T-helper 1 cell treated with Interleukin-12 subunit alpha and Interleukin-12 subunit beta and Interleukin-4 antibody, amounts not matched to agents 30 ng/mL and 1 ng/mL, for 36 hours (primary cell): ENCODE results near the gene GSTM2. TPM values are rescaled to one million over a fixed set of nuclear protein-coding genes. Genes with fewer than 3 reads are reported as not detected.
"Not testable (repeated sequence)": the region's sequence is repeated elsewhere in the genome, so short reads cannot be mapped to it uniquely, and the experiment has no call there.

Experiments
- intact Hi-C: fragments of 100-400 bp; cut with micrococcal nuclease; formaldehyde crosslinking; loops from one replicate; pipeline ENCODE4 v1.15.1; 2024
- total RNA-seq: library from RNA; stranded (reverse); gene quantifications from 2 replicates; pipeline ENCODE4 v1.2.3, GENCODE V29; 2022

The GSTM2 gene
- total RNA-seq, 1 donor from 2014 or later: 52.0 TPM

GRCh38 chr1:109669949-109670302 is 2.1 kb downstream of the GSTM2 start:
- intact Hi-C loops: not testable (repeated sequence)

DNA sequence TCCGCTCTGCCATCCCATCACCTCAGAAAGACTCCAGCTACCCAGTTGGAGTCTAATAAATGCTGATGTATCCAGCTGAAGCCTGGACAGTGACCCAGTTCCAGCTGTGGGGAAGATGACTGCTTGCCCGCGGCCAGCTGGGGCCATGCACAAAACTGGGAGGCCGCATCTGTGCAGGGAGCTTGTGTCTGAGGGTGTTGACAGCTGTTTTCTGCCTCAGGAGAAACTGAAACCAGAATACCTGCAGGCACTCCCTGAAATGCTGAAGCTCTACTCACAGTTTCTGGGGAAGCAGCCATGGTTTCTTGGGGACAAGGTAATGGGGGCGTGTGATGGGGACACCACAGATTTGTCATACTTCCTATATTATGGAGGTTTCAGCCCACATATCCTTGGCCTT is 3.2 kb downstream of the GSTM2 start:
- intact Hi-C loops: no loop called here

GRCh38 chr1:109673861-109674260 is 6.0 kb downstream of the GSTM2 start:
- intact Hi-C loops: not testable (repeated sequence)

DNA sequence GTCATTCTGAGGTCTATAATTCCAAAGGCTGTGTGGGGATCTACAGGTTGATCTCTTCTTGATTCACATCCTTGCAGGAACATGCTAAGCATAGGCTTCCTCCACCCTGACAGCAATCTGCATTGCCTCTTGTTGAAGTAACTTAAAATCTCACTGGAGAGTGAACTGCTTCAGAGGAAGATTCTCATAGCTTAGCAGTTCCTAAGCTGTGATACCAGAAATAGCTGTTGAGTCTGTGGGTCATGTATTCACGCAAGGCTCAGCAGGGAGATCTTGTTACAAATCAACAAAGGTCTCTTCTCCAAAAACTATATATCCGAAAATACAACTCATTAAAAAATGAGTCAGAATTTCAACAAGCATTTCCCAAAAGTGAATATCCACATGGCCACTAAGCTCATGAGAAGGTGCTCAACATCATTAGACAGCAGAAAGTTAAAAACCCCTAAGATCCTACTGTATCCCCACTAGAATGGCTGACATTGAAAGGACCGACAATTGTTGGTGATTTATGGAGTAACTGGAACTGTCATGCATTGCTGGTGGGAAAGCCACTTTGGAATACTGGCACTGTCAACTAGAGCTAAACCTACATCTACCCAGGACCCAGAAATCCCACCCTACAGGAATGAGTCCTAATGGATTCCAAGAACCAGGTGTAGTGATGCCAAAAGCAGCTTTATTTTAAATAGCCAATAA is 9.0 kb downstream of the GSTM2 start:
- intact Hi-C loops: not testable (repeated sequence)

DNA sequence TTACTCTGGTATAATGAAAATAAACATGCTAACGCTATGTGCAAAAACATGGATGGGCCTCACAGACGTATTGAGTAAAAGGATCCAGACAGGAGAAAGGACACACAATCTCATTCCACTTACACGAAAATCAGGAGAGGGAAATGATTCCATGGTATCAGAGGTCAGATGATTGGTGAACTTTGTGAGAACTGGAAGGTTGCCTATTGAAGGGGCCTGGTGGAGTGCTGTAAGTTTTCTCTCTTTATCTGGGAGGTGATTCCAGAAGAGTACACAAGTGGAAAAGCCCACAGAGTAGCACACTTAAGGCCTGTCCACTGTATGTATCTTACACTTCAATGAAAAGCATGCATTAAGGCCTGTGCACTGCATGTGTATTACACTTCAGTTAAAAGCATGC is 9.6 kb downstream of the GSTM2 start:
- intact Hi-C loops: no loop called here

GRCh38 chr1:109678637-109679036 is 10.8 kb downstream of the GSTM2 start:
- intact Hi-C loops: not testable (repeated sequence)

- intact Hi-C loops: loop anchor here (5.0 kb wide), 1 partner anchor 348 kb away; the partner anchor contains the start of gene STRIP1
Observed at GRCh38 chr1:109684777-109685176, 16.9 kb downstream of the GSTM2 start.

DNA sequence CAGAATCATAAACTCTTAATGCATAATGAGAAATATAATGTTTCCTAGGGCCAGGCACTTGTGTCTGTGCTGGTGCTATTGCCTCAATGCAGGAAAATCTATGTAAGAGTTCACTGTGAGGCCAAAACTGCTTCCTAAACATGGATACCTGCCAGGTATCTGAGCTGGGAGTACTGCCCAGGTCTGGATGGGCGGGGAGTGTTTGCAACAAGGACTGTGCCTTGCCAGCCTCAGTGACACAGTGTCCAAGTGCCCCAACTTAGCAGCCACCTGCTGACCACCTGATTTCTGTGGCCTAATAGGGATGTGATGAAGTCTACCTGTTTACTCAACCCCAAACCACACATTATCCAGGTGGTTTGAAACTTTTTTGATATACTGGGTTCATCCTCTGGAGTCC is 17.5 kb downstream of the GSTM2 start:
- intact Hi-C loops: loop anchor here (5.0 kb wide), 1 partner anchor 347 kb away; the partner anchor contains the start of gene STRIP1

DNA sequence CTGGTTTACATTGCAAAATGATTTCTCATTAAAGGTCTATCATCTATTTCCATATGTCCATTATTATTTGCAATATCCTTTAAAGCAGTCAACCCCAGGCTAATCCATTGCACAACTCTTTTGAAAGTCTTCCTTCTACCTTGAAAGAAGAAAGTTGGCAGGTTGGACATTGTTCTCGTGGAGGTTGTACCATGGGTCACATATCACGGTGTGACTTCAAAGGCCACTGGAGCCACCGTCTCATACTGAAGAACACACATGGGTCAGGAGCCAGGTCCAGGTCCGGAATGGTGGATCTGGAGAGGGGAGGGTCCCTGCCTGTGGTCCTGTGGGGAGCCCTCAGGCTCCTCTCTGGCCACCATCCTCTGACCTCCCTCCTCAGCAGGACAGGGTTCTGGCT is 18.0 kb downstream of the GSTM2 start:
- intact Hi-C loops: loop anchor here (2.0 to 5.0 kb wide), 7 partner anchors 19 to 346 kb away; partner anchors contain the start of genes GSTM3 and STRIP1

- intact Hi-C loops: loop anchor here (2.0 to 5.0 kb wide), 7 partner anchors 20 to 345 kb away; partner anchors contain the start of genes GSTM3 and STRIP1
Observed at GRCh38 chr1:109687109-109687508, 19.3 kb downstream of the GSTM2 start.

- intact Hi-C loops: loop anchor here (2.0 to 5.0 kb wide), 7 partner anchors 21 to 344 kb away; partner anchors contain the start of genes GSTM3 and STRIP1
Observed at GRCh38 chr1:109687641-109688499, 20.0 kb downstream of the GSTM2 start, which contains the start of gene GSTM1. Gene GSTM1 (plus strand): TSS chr1:109687817. CDS start chr1:109687874, 57 bp downstream.

GRCh38 chr1:109689844-109690405 is 22.1 kb downstream of the GSTM2 start:
- intact Hi-C loops: loop anchor here (5.0 kb wide), 1 partner anchor 342 kb away; the partner anchor contains the start of gene STRIP1

- intact Hi-C loops: no loop called here
Observed at GRCh38 chr1:109691759-109692158, 23.9 kb downstream of the GSTM2 start.

DNA sequence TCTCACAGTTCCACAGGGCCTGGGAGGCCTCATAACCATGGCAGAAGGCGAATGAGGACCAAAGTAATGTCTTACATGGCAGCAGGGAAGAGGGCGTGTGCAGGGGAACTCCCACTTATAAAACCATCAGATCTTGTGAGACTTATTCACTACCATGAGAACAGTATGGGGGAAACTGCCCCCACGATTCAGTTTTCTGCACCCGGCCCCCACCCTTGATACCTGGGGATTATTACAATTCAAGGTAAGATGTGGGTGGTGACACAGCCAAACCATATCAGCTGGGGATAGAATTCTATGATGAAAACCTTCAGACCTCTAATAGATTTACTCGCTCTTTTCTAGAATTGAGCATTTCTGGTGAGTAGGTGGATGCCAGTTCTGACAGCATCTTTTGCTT is 26.5 kb downstream of the GSTM2 start:
- intact Hi-C loops: not testable (repeated sequence)

- intact Hi-C loops: not testable (repeated sequence)
Observed at GRCh38 chr1:109695138-109695537, 27.3 kb downstream of the GSTM2 start.

DNA sequence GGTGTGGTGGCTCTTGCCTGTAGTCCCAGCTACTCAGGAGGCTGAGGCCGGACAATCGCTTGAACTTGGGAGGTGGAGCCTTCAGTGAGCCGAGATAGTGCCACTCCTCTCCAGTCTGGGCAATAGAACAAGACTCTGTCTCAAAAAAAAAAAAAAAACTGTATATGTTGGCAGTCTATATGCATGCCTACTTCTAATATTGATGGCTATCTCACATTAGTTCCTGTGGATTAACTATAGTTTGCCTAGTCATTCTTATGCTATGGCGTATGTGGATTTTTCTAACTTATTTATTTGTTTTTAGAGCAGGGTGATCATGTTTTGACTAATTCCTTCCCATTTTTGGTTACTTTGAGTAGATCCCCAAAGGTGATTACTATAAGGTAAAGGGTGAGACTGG is 29.2 kb downstream of the GSTM2 start:
- intact Hi-C loops: no loop called here

- intact Hi-C loops: not testable (repeated sequence)
Observed at GRCh38 chr1:109697861-109698260, 30.0 kb downstream of the GSTM2 start.

DNA sequence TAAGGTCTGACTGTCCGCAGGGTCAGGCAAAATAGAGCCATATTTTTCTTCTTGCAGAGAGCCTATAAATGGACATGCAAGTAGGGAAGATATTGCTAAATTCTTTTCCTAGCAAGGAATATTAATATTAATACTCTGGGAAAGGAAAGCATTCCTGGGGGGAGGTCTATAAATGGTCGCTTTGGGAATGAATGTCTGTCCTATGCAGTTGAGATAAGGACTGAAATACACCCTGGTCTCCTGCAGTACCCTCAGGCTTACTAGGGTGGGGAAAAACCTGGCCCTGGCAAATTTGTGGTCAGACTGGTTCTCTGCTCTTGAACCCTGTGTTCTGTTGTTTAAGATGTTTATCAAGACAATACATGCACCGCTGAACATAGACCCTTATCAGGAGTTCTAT is 35.1 kb downstream of the GSTM2 start:
- intact Hi-C loops: not testable (repeated sequence)

DNA sequence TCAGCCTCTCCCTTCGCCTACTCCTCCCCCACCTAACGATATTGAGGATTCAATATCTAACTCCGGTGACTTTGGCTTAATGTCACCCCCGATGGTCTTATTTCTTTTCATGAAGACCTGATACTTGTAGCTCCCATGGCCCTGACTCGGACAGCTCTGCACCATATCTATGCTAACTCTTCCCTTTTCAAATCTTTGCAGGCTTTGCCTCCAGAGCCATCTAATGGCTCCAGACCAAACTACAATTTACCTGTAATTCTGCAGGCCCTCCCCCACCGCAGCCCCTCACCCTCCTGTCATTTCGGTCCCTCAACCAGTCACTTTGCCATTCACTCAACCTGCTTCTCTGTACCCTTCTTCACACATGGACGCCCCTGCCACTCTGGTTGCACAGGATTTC is 36.3 kb downstream of the GSTM2 start:
- intact Hi-C loops: no loop called here

DNA sequence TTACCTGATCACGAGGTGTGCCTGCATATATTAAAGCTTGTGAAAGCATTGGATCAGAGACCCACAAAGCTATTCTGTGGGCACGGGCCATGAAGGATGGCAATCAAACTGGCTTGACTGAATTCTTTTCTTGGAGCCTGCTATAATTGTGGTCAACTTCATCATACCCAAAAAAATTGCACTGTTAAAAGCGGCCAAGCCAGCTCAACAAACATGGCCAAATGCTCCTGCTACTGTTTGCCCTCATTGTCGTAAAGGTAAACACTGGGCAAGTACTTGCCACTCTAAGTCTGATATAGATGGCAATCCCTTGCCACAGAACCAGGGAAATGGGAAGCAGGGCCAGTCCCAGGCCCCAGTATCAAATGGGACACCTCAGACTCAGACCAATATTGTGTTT is 37.6 kb downstream of the GSTM2 start:
- intact Hi-C loops: no loop called here

GRCh38 chr1:109708949-109709348 is 41.1 kb downstream of the GSTM2 start:
- intact Hi-C loops: not testable (repeated sequence)

DNA sequence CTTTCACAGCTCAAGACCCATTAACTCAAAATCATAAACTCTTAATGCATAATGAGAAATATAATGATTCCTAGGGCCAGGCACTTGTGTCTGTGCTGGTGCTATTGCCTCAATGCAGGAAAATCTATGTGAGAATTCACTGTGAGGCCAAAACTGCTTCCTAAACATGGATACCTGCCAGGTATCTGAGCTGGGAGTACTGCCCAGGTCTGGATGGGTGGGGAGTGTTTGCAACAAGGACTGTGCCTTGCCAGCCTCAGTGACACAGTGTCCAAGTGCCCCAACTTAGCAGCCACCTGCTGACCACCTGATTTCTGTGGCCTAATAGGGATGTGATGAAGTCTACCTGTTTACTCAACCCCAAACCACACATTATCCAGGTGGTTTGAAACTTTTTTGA is 42.0 kb downstream of the GSTM2 start:
- intact Hi-C loops: loop anchor here (2.0 kb wide), 1 partner anchor 23 kb away; the partner anchor contains the start of gene GSTM1
